GM10266 (cell line): ENCODE data around the gene BCL7A.

ENCODE experiments used
- DNase-seq: peaks from one replicate; pipeline ENCODE4 v3.0.0; 2012; ENCODE audit errors: extremely low spot score
- CTCF ChIP-seq: IDR thresholded peaks from 2 replicates; pipeline ENCODE4 v1.5.1; 2012; ENCODE audit warnings: mild to moderate bottlenecking, low read depth; ENCODE audit not compliant: control insufficient read depth, insufficient read depth; ENCODE audit errors: missing control alignments

The BCL7A gene

GRCh38 chr12:122021822-122022392, at the start of gene BCL7A:
BCL7A (plus strand) TSS chr12:122021884; CDS start chr12:122022092, 208 bp downstream.
- DNase-seq, result peak; percentile 88
- TF ChIP-seq CTCF, result no peak

DNA sequence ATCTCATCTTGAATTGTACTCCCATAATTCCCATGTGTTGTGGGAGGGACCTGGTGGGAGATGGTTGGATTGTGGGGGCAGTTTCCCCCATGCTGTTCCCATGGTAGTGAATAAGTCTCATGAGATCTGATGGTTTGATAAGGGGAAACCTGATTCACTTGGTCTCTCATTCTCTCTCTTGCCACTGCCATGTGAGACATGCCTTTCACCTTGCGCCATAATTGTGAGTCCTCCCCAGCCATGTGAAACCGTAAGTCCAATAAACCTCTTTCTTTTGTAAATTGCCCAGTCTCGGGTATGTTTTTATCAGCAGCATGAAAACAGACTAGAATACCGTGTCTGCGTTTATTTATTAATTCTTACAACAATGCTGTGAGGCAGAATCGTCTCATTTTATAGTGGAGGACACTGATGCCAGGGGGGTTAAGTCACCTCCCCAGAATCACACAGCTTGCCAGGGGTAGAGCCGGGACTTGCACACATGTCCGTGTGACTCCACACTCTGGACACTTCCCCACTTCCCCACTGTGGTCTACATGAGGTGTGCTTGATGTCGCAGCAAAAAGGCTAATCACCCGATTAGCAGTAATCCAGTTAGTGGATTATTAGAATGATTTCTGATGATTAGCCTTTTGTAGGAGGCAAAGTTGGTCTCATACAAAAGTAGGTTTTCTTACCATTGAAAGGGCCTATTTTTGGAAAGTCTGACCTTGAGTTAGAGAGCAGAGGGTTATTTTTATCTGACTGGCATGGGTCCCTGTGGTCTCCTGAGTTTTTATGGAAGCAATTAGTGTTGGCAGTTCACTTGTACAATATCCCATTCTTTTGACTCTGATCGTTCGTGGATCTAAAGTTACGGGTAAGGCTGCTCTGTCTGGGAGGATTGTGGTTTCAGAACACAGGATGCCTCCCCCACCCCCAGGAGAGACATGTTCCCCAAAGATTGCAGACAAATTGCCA, 47.4 kb upstream of the BCL7A start:
- no peak for DNase-seq

DNA sequence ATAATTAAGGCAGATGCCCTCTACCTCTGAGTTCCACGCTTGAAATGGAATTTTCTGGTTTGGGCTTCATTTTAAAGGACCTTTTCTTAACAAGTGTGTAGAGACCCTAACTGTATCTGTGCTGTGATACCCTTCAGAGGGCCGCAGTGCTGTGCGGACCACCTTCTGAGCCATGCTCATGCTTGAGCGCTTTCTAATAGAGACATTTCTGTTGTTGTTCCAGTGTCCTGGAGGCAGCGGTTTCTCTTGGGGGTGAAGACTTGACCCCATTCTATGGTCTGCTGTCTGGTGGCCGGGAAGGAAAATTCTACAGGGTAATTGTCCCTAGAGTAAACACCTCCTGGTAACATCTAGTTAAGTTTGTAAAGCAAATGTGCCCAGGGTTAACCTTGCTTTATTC, 46.7 kb upstream of the BCL7A start:
- no peak for TF ChIP-seq CTCF
- DNase-seq, result no peak

More for the DNA sequence above, 47.4 kb upstream of the BCL7A start:
- TF ChIP-seq CTCF, result no peak

DNA sequence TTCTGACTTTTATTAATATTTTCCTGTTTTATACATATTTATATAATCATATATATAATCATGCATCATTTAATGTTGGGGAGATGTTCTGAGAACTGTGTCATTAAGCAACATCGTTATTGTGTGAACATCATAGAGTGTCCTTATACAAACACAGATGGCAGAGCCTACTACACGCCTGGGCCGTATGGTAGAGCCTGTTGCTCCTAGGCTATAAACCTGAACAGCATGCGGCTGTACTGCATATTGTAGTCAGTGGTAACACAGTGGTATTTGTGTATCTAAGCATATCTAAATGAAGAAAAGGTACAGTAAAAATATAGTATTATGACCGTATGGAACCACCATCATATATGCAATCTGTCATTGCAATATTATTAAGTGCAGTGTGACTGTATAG, 44.7 kb upstream of the BCL7A start:
- no peak for TF ChIP-seq CTCF
- no peak for DNase-seq

- no peak for DNase-seq
- TF ChIP-seq CTCF, result no peak
Measured at GRCh38 chr12:121980191-121980891, 41.3 kb upstream of the BCL7A start.

DNA sequence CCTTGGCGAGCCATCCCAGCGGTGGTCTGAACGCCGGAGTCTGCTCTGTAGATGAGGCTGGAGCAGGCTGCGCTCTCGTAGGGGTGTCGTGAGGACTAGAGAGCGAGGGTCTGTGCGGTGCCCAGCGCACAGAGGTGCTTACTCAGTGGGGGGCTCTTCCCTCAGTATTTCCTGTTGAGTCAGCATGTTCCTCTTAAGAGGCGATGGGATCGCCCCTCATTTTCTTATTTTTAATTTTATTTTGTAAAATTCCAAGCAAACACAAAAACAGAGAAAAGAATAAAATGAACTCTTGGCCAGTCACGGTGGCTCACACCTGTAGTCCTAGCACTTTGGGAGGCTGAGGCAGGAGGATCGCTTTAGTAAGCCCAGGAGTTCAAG, 40.8 kb upstream of the BCL7A start:
- DNase-seq, result no peak
- no peak for TF ChIP-seq CTCF
